Nephron progenitor cell (in vitro differentiated cells): ENCODE data around the gene TTLL9.

ENCODE experiments used
- DNase-seq: peaks from one replicate; pipeline ENCODE4 v3.0.0; 2021
- H3K27ac Mint-ChIP-seq: 2 replicates; pipeline ENCODE4 v1.8.0; 2021; ENCODE audit warnings: mild to moderate bottlenecking, moderate library complexity, mixed read lengths
- H3K27me3 Mint-ChIP-seq: 2 replicates; pipeline ENCODE4 v1.8.0; 2021; ENCODE audit warnings: mild to moderate bottlenecking, low read depth, mixed read lengths; ENCODE audit not compliant: poor library complexity
- H3K36me3 Mint-ChIP-seq: 2 replicates; pipeline ENCODE4 v1.8.0; 2021; ENCODE audit warnings: low read depth, mixed read lengths
- H3K4me1 Mint-ChIP-seq: 2 replicates; pipeline ENCODE4 v1.8.0; 2021; ENCODE audit warnings: mixed read lengths
- H3K4me3 Mint-ChIP-seq: 2 replicates; pipeline ENCODE4 v1.8.0; 2021; ENCODE audit warnings: mild to moderate bottlenecking, moderate library complexity, mixed read lengths
- H3K9me3 Mint-ChIP-seq: 2 replicates; pipeline ENCODE4 v1.8.0; 2021; ENCODE audit warnings: mild to moderate bottlenecking, moderate library complexity, mixed read lengths
- TF ChIP-seq, protein P1 (sequence below): fragments of 200-600 bp; sonication (generic); IDR thresholded peaks from 2 replicates; pipeline ENCODE4 v1.5.0; 2021; ENCODE audit warnings: antibody characterized with exemption

Gene TTLL9

DNA sequence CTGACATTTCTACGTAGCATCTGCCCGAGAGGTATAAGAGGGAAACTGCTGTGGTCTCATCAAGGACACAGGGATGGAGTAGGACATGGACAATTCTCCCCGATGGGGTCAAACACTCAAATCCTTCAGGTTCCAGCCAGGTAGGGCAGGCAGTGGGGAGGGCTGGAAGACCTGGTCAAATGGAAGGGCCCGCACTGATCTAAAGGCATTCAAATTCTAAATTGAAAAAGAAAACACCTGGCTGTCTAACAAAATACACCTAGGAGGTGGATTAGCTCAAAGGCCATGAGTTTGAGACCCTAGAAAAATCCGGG is 8.3 kb upstream of the TTLL9 start:
- TF ChIP-seq, protein P1, sequence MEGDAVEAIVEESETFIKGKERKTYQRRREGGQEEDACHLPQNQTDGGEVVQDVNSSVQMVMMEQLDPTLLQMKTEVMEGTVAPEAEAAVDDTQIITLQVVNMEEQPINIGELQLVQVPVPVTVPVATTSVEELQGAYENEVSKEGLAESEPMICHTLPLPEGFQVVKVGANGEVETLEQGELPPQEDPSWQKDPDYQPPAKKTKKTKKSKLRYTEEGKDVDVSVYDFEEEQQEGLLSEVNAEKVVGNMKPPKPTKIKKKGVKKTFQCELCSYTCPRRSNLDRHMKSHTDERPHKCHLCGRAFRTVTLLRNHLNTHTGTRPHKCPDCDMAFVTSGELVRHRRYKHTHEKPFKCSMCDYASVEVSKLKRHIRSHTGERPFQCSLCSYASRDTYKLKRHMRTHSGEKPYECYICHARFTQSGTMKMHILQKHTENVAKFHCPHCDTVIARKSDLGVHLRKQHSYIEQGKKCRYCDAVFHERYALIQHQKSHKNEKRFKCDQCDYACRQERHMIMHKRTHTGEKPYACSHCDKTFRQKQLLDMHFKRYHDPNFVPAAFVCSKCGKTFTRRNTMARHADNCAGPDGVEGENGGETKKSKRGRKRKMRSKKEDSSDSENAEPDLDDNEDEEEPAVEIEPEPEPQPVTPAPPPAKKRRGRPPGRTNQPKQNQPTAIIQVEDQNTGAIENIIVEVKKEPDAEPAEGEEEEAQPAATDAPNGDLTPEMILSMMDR, result no peak
- peaks cover 3% of the 10 kb centered on the region for H3K36me3 Mint-ChIP-seq
- peak overlapping the region; percentile 82 for H3K4me3 Mint-ChIP-seq
- H3K9me3 Mint-ChIP-seq, result no peaks in the 10 kb centered on the region
- H3K27ac Mint-ChIP-seq, result no peak overlapping the region
- no peak for DNase-seq
- H3K4me1 Mint-ChIP-seq, result peaks cover 44% of the 10 kb centered on the region
- H3K27me3 Mint-ChIP-seq, result no peaks in the 10 kb centered on the region

DNA sequence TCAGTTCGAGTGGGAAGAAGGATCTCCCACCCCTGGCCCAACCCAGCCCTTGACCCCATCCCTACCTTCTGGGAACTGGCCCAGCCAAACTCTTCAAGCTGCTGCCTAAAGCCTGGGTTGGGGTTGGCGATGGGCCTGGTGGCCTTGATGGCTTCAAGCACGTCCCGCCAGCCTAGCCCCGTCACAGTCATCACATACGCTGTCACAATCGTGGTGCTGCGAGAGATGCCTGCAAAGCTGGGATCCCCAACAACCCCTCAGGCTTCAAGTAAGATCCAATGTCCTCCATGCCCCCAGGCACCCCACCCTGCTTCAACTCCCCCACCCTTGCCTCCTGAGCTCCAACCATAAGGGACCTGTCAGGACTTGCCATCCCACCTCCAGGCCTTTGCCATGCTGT is 7.9 kb upstream of the TTLL9 start:
- Mint-ChIP-seq H3K9me3 (no peaks in the 10 kb centered on the region), H3K4me3 (peak overlapping the region; percentile 39), H3K36me3 (peaks cover 3% of the 10 kb centered on the region), H3K27ac (no peak overlapping the region), H3K4me1 (peaks cover 44% of the 10 kb centered on the region), H3K27me3 (no peaks in the 10 kb centered on the region)
- no peak for DNase-seq
- TF ChIP-seq, protein P1, result no peak

DNA sequence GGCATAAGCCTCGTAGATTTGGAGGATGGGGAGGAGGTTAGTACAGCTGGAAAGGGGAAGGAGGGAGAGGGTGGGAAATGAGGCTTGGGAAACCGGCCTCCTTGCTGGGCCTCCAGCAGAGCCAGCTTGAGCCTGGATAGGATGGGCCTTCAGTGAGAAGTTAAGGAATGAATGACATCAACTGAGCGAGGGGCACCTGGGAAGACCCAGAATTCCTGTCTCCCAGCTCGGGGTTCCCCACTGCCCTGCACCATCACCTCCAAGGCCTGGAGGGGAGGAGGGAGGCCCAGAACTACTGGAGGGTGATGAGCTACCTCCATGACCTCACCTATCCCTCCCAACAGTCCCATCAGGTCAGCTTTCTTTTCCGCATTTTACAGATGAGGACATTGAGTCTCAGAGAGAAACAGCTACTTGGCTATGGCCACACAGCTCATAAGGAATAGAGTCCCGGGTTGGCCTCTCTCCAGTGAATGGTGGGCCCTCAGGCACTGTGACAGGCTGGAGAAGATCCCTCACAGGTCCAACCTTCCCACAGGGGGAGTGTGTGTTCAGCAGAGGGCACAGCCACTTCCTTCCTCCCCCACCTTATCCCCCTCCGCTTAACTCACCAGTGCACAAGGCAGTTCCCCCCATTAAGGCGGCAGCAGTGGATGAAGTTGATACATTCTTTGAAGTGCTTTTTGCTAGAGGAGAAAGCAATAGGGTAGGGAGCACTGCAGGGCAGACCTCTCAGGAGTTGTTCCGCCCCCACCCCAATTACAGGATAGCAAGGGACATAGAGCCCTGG is 6.9 kb upstream of the TTLL9 start:
- Mint-ChIP-seq H3K9me3 (no peaks in the 10 kb centered on the region), H3K4me3 (peak overlapping the region; percentile 9), H3K27ac (no peak overlapping the region), H3K27me3 (peaks cover 5% of the 10 kb centered on the region), H3K4me1 (peaks cover 44% of the 10 kb centered on the region), H3K36me3 (peaks cover 3% of the 10 kb centered on the region)
- DNase-seq, result no peak
- TF ChIP-seq, protein P1, result no peak

DNA sequence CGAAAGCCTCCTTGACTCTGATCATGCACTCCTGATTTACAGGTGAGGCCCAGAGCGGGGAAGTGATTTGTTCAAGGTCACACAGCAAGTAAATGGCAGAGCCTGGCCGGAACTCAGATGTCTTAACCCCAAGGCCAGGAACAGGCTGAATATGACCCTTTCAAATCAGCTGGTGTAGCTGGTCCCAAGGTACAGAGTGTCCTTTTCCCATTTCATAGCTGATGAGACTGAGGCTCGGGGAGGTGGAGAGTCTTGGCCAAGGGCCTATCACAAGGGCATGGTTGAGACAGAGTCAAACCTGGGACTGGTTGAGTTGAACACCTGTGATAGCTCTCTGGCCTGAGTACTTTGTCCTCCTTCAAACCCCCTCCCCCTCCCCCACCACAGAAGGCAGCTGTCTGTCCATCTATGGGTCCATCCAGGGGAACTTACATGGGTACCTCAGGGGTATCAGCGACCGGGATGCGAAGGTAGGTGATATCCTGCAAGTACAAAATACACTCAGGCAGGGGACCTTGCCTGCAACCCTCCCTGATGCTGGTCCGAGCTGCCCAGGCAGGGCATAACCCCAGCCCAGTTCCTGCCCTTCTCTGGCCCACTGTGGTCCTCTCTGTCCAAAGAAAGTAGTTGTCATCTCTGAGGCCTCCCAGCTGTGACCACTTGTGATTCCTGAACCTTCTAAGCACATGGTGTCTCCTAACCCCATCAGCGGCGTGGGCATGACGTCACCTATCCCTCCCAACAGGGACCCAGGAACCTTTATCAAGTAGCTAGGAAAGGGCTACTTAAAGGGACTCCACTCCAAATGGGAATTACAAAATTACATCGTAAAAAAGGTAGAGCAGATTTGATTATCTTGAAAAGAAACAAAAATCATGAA is 5.7 kb upstream of the TTLL9 start:
- no peaks in the 10 kb centered on the region for H3K9me3 Mint-ChIP-seq
- H3K4me1 Mint-ChIP-seq, result peaks cover 54% of the 10 kb centered on the region
- peaks cover 3% of the 10 kb centered on the region for H3K36me3 Mint-ChIP-seq
- no peak overlapping the region for H3K27ac Mint-ChIP-seq
- H3K27me3 Mint-ChIP-seq, result peaks cover 11% of the 10 kb centered on the region
- TF ChIP-seq, protein P1, result no peak
- no peak overlapping the region for H3K4me3 Mint-ChIP-seq
- DNase-seq, result no peak

DNA sequence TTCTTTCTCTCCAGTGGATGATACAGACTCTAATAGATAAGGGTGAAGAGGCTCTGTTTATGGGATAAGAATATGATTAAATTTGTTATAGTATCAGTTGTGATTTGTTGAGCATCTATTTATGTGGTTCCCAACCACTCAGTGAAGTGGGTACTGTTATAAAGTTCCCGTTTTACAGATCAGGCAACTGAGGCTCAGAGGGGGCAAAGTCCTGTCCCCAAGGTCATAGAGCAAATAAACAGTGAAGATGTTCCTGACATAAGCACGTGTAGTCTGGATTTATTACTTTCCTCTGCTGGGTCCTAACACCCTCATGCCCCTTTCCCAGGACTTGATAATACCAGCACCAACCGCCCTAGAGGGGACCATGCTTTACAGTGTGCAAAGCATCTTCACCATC is 4.2 kb upstream of the TTLL9 start:
- H3K27me3 Mint-ChIP-seq, result peaks cover 11% of the 10 kb centered on the region
- H3K9me3 Mint-ChIP-seq, result no peaks in the 10 kb centered on the region
- H3K36me3 Mint-ChIP-seq, result peaks cover 3% of the 10 kb centered on the region
- peaks cover 54% of the 10 kb centered on the region for H3K4me1 Mint-ChIP-seq
- no peak overlapping the region for H3K4me3 Mint-ChIP-seq
- TF ChIP-seq, protein P1, result no peak
- DNase-seq, result no peak
- H3K27ac Mint-ChIP-seq, result no peak overlapping the region
